Measurements from ENCODE around the gene SELENOM.
A peak's percentile ranks its signal among the peaks of the same experiment; 100 is the strongest.
"Not testable (repeated sequence)": the region's sequence is repeated elsewhere in the genome, so short reads cannot be mapped to it uniquely, and the experiment has no call there.

Gene SELENOM

GRCh38 chr22:31125521-31126117 is 18.3 kb upstream of the SELENOM start:
- DNase-seq, result no peak
- TF ChIP-seq GATA1 (IDR thresholded peaks at IDR 0.05; ENCODE audit: low read depth, low read length) (no peak), POLR2A (IDR thresholded peaks at IDR 0.05; ENCODE audit: low read length) (no peak)

GRCh38 chr22:31124811-31125465 is 17.6 kb upstream of the SELENOM start:
- DNase-seq, result no peak
- no peak for TF ChIP-seq GATA1 (IDR thresholded peaks at IDR 0.05; ENCODE audit: low read depth, low read length)
- TF ChIP-seq POLR2A (IDR thresholded peaks at IDR 0.05; ENCODE audit: low read length), result no peak

- TF ChIP-seq GATA1 (IDR thresholded peaks at IDR 0.05; ENCODE audit: low read depth, low read length) (no peak), POLR2A (IDR thresholded peaks at IDR 0.05; ENCODE audit: low read length) (no peak)
Measured at GRCh38 chr22:31124290-31124689, 16.9 kb upstream of the SELENOM start.

GRCh38 chr22:31123292-31123602 is 15.9 kb upstream of the SELENOM start:
- TF ChIP-seq POLR2A (IDR thresholded peaks at IDR 0.05; ENCODE audit: low read length) (no peak), GATA1 (IDR thresholded peaks at IDR 0.05; ENCODE audit: low read depth, low read length) (no peak)
- no peak for DNase-seq

More at GRCh38 chr22:31124290-31124689, 16.9 kb upstream of the SELENOM start:
- no peak for DNase-seq

- DNase-seq, result no peak
- TF ChIP-seq GATA1 (IDR thresholded peaks at IDR 0.05; ENCODE audit: low read depth, low read length) (no peak), POLR2A (IDR thresholded peaks at IDR 0.05; ENCODE audit: low read length) (no peak)
Measured at GRCh38 chr22:31122532-31123291, 15.3 kb upstream of the SELENOM start, which contains the start of gene INPP5J. Gene INPP5J (plus strand): TSS chr22:31122966. CDS start chr22:31123015, 49 bp downstream.

GRCh38 chr22:31122196-31122531 is 14.8 kb upstream of the SELENOM start:
- TF ChIP-seq GATA1 (IDR thresholded peaks at IDR 0.05; ENCODE audit: low read depth, low read length), result no peak
- TF ChIP-seq POLR2A (IDR thresholded peaks at IDR 0.05; ENCODE audit: low read length), result no peak
- DNase-seq, result no peak

- DNase-seq, result no peak
- TF ChIP-seq GATA1 (IDR thresholded peaks at IDR 0.05; ENCODE audit: low read depth, low read length) (no peak), POLR2A (IDR thresholded peaks at IDR 0.05; ENCODE audit: low read length) (no peak)
Measured at GRCh38 chr22:31121403-31121802, 14.0 kb upstream of the SELENOM start.

GRCh38 chr22:31120642-31121041 is 13.3 kb upstream of the SELENOM start:
- TF ChIP-seq POLR2A (IDR thresholded peaks at IDR 0.05; ENCODE audit: low read length) (no peak), GATA1 (IDR thresholded peaks at IDR 0.05; ENCODE audit: low read depth, low read length) (no peak)
- DNase-seq, result no peak

GRCh38 chr22:31120230-31120629 is 12.9 kb upstream of the SELENOM start:
- TF ChIP-seq GATA1 (IDR thresholded peaks at IDR 0.05; ENCODE audit: low read depth, low read length), result no peak
- TF ChIP-seq POLR2A (IDR thresholded peaks at IDR 0.05; ENCODE audit: low read length), result no peak
- peak in 1 of 2 experiments; percentile 12 for DNase-seq

- DNase-seq, result no peak
- TF ChIP-seq GATA1 (IDR thresholded peaks at IDR 0.05; ENCODE audit: low read depth, low read length) (no peak), POLR2A (IDR thresholded peaks at IDR 0.05; ENCODE audit: low read length) (no peak)
Measured at GRCh38 chr22:31119026-31119717, 11.8 kb upstream of the SELENOM start.

GRCh38 chr22:31118046-31118820 is 10.9 kb upstream of the SELENOM start:
- TF ChIP-seq POLR2A (IDR thresholded peaks at IDR 0.05; ENCODE audit: low read length) (no peak), GATA1 (IDR thresholded peaks at IDR 0.05; ENCODE audit: low read depth, low read length) (no peak)
- no peak for DNase-seq

GRCh38 chr22:31112547-31113091 is 5.3 kb upstream of the SELENOM start:
- DNase-seq, result not testable (repeated sequence)

- TF ChIP-seq POLR2A (IDR thresholded peaks at IDR 0.05; ENCODE audit: low read length), result no peak
- TF ChIP-seq GATA1 (IDR thresholded peaks at IDR 0.05; ENCODE audit: low read depth, low read length), result no peak
- no peak for DNase-seq
Measured at GRCh38 chr22:31107894-31108218, 488 bp upstream of the SELENOM start.

Data from erythroblast (primary cell).